Adrenal gland (tissue), 12 donors: ENCODE measurements around the gene USP53. TPM values are rescaled to one million over a fixed set of nuclear protein-coding genes. Genes with fewer than 3 reads are reported as not detected.

Source experiments
- DNase-seq, 7 donors: peaks; one replicate each; pipeline ENCODE4 v3.0.0-alpha.2; 2019 to 2020
- H3K27ac ChIP-seq, 5 donors: fragments of 200-600 bp; sonication (generic) in 4 of 5; 1 replicate in 3 of 5; 2 replicates in 2 of 5; pipeline versions ENCODE4 v1.5.1 to v1.8.0; 2016 to 2020; ENCODE audit warnings: mild to moderate bottlenecking in 1 of 5
- H3K27me3 ChIP-seq: fragments of 200-600 bp; 2 replicates; pipeline ENCODE4 v1.8.0; 2021
- H3K36me3 ChIP-seq, 2 donors: fragments of 200-600 bp; replicated peaks in 1 of 2; 1 replicate in 1 of 2; 2 replicates in 1 of 2; pipeline versions ENCODE4 v1.5.1 to v1.8.0; 2018 to 2022
- H3K4me1 ChIP-seq, 2 donors: fragments of 200-600 bp; replicated peaks in 1 of 2; 1 replicate in 1 of 2; 2 replicates in 1 of 2; pipeline versions ENCODE4 v1.5.1 to v1.8.0; 2018 to 2021
- H3K4me3 ChIP-seq, 4 donors: fragments of 200-600 bp; sonication (generic) in 3 of 4; one replicate each; pipeline ENCODE4 v1.5.1; 2016 to 2018
- H3K9me3 ChIP-seq, 3 donors: fragments of 200-600 bp; sonication (generic) in 1 of 3; replicated peaks in 1 of 3; 1 replicate in 2 of 3; 2 replicates in 1 of 3; pipeline versions ENCODE4 v1.5.1 to v1.8.0; 2016 to 2021
- CTCF ChIP-seq, 6 experiments: fragments of 450-650 bp in 4 of 6; fragments of 200-600 bp in 2 of 6; sonication (generic) in 1 of 6; IDR thresholded peaks; 1 replicate in 5 of 6; 2 replicates in 1 of 6; pipeline versions ENCODE4 v1.5.1 to v1.8.0; 2016 to 2021; ENCODE audit warnings: antibody characterized with exemption in 6 of 6, mild to moderate bottlenecking in 2 of 6, moderate library complexity in 1 of 6
- POLR2A ChIP-seq, 2 donors: fragments of 450-650 bp; IDR thresholded peaks; one replicate each; pipeline ENCODE4 v1.6.1; 2017; ENCODE audit warnings: antibody characterized with exemption in 2 of 2, mild to moderate bottlenecking in 2 of 2, moderate library complexity in 1 of 2
- WGBS, 4 donors: extraction: QIAGEN DNeasy Blood & Tissue Kit in 2 of 4; methylation state at CpG; one replicate each; pipeline versions ENCODE4 v1.1.5 to v1.1.7; 2013 to 2017; 5-methylcytosine and 5-hydroxymethylcytosine counted together
- intact Hi-C, 2 donors: fragments of 100-400 bp; cut with DNase I; formaldehyde crosslinking; loops; one replicate each; pipeline versions ENCODE4 v1.14.1 to v1.15.0; 2022 to 2023
- polyA plus RNA-seq, 3 donors: library from polyadenylated mRNA; stranded (reverse); fragments of 200-250 nt in 2 of 3; fragments of 350-450 nt in 1 of 3; fragmentation: Illumina TruSeq in 1 of 3; extraction: RNeasy Lipid Tissue Mini Kit (QIAGEN cat#74804) in 1 of 3; gene quantifications; one replicate each; pipeline ENCODE4 v1.2.3, GENCODE V29; 2013 to 2014
- total RNA-seq, 9 donors: library from RNA; depleted of rRNA in 4 of 9; stranded (reverse); fragments of >200 nt in 4 of 9; fragments of 120-200 nt in 1 of 9; fragmentation: NEBNext Ultra II Directional in 1 of 9; extraction: Animal tissue kit (Norgen Biotek cat#: 25700) in 1 of 9; gene quantifications; one replicate each; pipeline versions ENCODE4 v1.1.0 to v1.2.4, GENCODE V29; 2013 to 2023
- donor health status: healthy with polysubstance abuse.
- donor health status: Bipolar disorder and iron deficiency.
- donor health status: DM: yes; HTN: yes; CAD: no.
- donor health status: DM: no; HTN: no; CAD: no.
- donor health status: DM: no; HTN: no; CAD: no.
- donor health status: DM: yes; HTN: yes; CAD: no.

Gene USP53
- total and polyA plus RNA-seq, 12 donors = 7.0 to 78.9 (median 34.4) TPM

GRCh38 chr4:119231491-119231890 is 19.0 kb downstream of the USP53 start:
- intact Hi-C loops = no loop called here
- H3K27ac ChIP-seq = no peak overlapping the region
- TF ChIP-seq CTCF (IDR thresholded peaks at IDR 0.05) (no peak), POLR2A (IDR thresholded peaks at IDR 0.05) (no peak)
- no peak for DNase-seq
- no peaks in the 10 kb centered on the region for H3K9me3 ChIP-seq
- no peak overlapping the region for H3K4me3 ChIP-seq
- H3K4me1 ChIP-seq = peaks cover 0 to 29% of the 10 kb centered on the region in 2 donors
- 72 to 82% (median 78%) methylated on average over 3 of the region's 3 CpGs for WGBS, 4 donors
- peaks cover 0 to 11% of the 10 kb centered on the region in 2 donors for H3K36me3 ChIP-seq
- no peaks in the 10 kb centered on the region for H3K27me3 ChIP-seq

DNA sequence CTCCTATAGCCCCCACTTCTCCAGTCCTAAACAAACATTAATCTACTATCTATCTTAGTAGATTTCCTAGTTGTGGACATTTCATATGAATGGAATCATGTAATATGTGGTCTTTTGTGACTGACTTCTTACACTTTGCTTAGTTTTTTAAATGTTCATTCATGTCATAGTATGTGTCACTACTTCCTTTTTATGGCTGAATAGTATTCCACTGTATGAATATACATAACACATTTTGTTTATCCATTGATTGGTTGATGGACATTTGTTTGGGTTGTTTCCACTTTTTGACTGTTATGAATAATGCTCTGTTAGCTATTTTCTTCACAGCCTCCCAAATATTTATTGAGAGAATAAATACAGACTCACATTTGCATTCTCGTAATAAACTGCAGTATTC is 19.8 kb downstream of the USP53 start:
- no peaks in the 10 kb centered on the region for H3K27me3 ChIP-seq
- intact Hi-C loops = no loop called here
- H3K36me3 ChIP-seq = peaks cover 0 to 11% of the 10 kb centered on the region in 2 donors
- TF ChIP-seq CTCF (IDR thresholded peaks at IDR 0.05) = no peak
- no peak for TF ChIP-seq POLR2A (IDR thresholded peaks at IDR 0.05)
- WGBS, 4 donors = 91 to 100% (median 98%) methylated on average over 1 of the region's 1 CpG
- peaks cover 0 to 29% of the 10 kb centered on the region in 2 donors for H3K4me1 ChIP-seq
- no peak overlapping the region for H3K4me3 ChIP-seq
- no peak overlapping the region for H3K27ac ChIP-seq
- DNase-seq = no peak
- H3K9me3 ChIP-seq = no peaks in the 10 kb centered on the region

DNA sequence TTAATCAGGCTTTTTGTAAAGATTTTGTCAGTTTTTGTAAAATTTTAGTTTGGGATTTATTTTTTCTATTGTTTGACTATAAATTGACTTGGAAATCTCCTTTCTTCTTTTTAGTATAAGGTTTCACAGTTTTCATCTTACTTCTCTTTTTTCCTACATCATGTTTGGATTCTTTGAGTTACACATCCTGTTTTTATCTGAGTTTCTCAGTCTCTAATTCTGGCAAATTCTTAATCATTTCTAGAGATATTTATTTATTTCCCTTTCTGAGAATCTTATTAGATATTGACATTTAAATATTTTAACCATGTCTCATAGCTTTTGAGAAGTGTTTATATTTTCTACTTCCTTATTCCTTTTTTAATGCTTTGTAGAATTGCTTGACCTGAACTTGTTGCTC is 20.7 kb downstream of the USP53 start:
- no peak for DNase-seq
- TF ChIP-seq CTCF (IDR thresholded peaks at IDR 0.05) (no peak), POLR2A (IDR thresholded peaks at IDR 0.05) (no peak)
- H3K27ac ChIP-seq = no peak overlapping the region

GRCh38 chr4:119233750-119234149 is 21.2 kb downstream of the USP53 start:
- Histone ChIP-seq H3K9me3 (no peaks in the 10 kb centered on the region), H3K4me1 (peaks cover 0 to 20% of the 10 kb centered on the region in 2 donors), H3K4me3 (no peak overlapping the region), H3K36me3 (peaks cover 0 to 11% of the 10 kb centered on the region in 2 donors), H3K27me3 (no peaks in the 10 kb centered on the region), H3K27ac (no peak overlapping the region)
- no peak for DNase-seq
- intact Hi-C loops = no loop called here
- WGBS, 4 donors = 48 to 58% (median 53%) methylated on average over 3 of the region's 3 CpGs
- TF ChIP-seq POLR2A (IDR thresholded peaks at IDR 0.05) = no peak
- TF ChIP-seq CTCF (IDR thresholded peaks at IDR 0.05) = no peak

More for the DNA sequence above, 20.7 kb downstream of the USP53 start:
- Histone ChIP-seq H3K27me3 (no peaks in the 10 kb centered on the region), H3K36me3 (peaks cover 0 to 11% of the 10 kb centered on the region in 2 donors), H3K4me1 (peaks cover 0 to 20% of the 10 kb centered on the region in 2 donors), H3K9me3 (no peaks in the 10 kb centered on the region), H3K4me3 (no peak overlapping the region)
- intact Hi-C loops = no loop called here
